ENCODE measurements around the gene MARCKSL1. TPM values are rescaled to one million over a fixed set of nuclear protein-coding genes. Genes with fewer than 3 reads are reported as not detected.

MARCKSL1 gene
- total and polyA plus RNA-seq, 7 experiments from 2014 or later = 22.2 to 222 (median 69.0) TPM

GRCh38 chr1:32329931-32330466, 6.0 kb downstream of the MARCKSL1 start:
- ATAC-seq = no peak
- Histone ChIP-seq H3K4me1 (ENCODE audit: control insufficient read depth in 2 of 2, insufficient read depth in 2 of 2, low read length in 2 of 2) (peaks cover 5 to 17% of the 10 kb centered on the region in 2 donors), H3K36me3 (ENCODE audit: control insufficient read depth in 2 of 3, insufficient read depth in 3 of 3, low read length in 3 of 3) (peaks cover 33 to 73% (median 33%) of the 10 kb centered on the region in 3 experiments), H3K4me3 (ENCODE audit: low read length) (no peak overlapping the region), H3K9me3 (ENCODE audit: control insufficient read depth in 2 of 3, low read length in 3 of 3) (no peaks in the 10 kb centered on the region), H3K27me3 (ENCODE audit: control insufficient read depth in 2 of 2, insufficient read depth in 2 of 2, low read length in 2 of 2) (no peaks in the 10 kb centered on the region), H3K27ac (ENCODE audit: low read depth, low read length) (peak overlapping the region; percentile 2)
- H3K27me3 Mint-ChIP-seq = no peaks in the 10 kb centered on the region
- peak overlapping the region; percentile 47 to 88 (median 72) for H3K27ac Mint-ChIP-seq
- peaks cover 19 to 42% (median 31%) of the 10 kb centered on the region in 7 donors for H3K4me1 Mint-ChIP-seq
- peaks cover 8 to 40% (median 28%) of the 10 kb centered on the region in 5 donors for H3K36me3 Mint-ChIP-seq
- CTCF ChIA-PET = no interaction called here
- intact Hi-C loops (cut with micrococcal nuclease) = no loop called here
- POLR2A ChIA-PET = interaction anchor here (1.0 to 4.8 kb wide), 4 partner anchors 8 to 65 kb away, joined by 3 to 50 read pairs (median 8); partner anchors contain the start of gene BSDC1
- no peak overlapping the region for H3K4me3 Mint-ChIP-seq
- no peak for DNase-seq
- no peaks in the 10 kb centered on the region for H3K9me3 Mint-ChIP-seq

GRCh38 chr1:32327204-32327603, 8.8 kb downstream of the MARCKSL1 start:
- peak overlapping the region in 3 of 9 donors; percentile 17 to 72 (median 59) for H3K27ac Mint-ChIP-seq
- DNase-seq = no peak

GRCh38 chr1:32321712-32322291, 14.2 kb downstream of the MARCKSL1 start:
- Histone ChIP-seq H3K4me3 (ENCODE audit: low read length) (peak overlapping the region; percentile 33), H3K4me1 (ENCODE audit: control insufficient read depth in 2 of 2, insufficient read depth in 2 of 2, low read length in 2 of 2) (peaks cover 33 to 46% of the 10 kb centered on the region in 2 donors), H3K36me3 (ENCODE audit: control insufficient read depth in 2 of 3, insufficient read depth in 3 of 3, low read length in 3 of 3) (peaks cover 1 to 35% (median 8%) of the 10 kb centered on the region in 3 experiments), H3K27ac (ENCODE audit: low read depth, low read length) (peak overlapping the region; percentile 58), H3K9me3 (ENCODE audit: control insufficient read depth in 2 of 3, low read length in 3 of 3) (no peaks in the 10 kb centered on the region), H3K27me3 (ENCODE audit: control insufficient read depth in 2 of 2, insufficient read depth in 2 of 2, low read length in 2 of 2) (no peaks in the 10 kb centered on the region)
- Mint-ChIP-seq H3K4me1 (peaks cover 27 to 69% (median 47%) of the 10 kb centered on the region in 7 donors), H3K9me3 (no peaks in the 10 kb centered on the region), H3K36me3 (peaks cover 2 to 20% (median 13%) of the 10 kb centered on the region in 5 donors), H3K27ac (peak overlapping the region; percentile 62 to 96 (median 94)), H3K4me3 (peak overlapping the region; percentile 58 to 85 (median 74)), H3K27me3 (no peaks in the 10 kb centered on the region)
- intact Hi-C loops (cut with micrococcal nuclease) = loop anchor here in 1 of 2 donors (1.0 to 2.0 kb wide), 4 partner anchors 13 to 71 kb away; partner anchors contain the start of genes HDAC1 and LCK
- ATAC-seq (peak; percentile 90), DNase-seq (peak in 7 of 9 donors; percentile 37 to 73 (median 57))
- CTCF ChIA-PET = interaction anchor here (0.6 to 2.3 kb wide), 14 partner anchors 11 to 106 kb away, joined by 3 to 12 read pairs (median 4); partner anchors contain the start of genes HDAC1 and LCK
- POLR2A ChIA-PET = interaction anchor here (0.5 to 6.0 kb wide), 34 partner anchors 10 to 308 kb away, joined by 3 to 78 read pairs (median 5); partner anchors contain the start of genes BSDC1, FAM167B, HDAC1 and KHDRBS1

More at GRCh38 chr1:32327204-32327603, 8.8 kb downstream of the MARCKSL1 start:
- no peak overlapping the region for H3K4me3 Mint-ChIP-seq
- Histone ChIP-seq H3K9me3 (ENCODE audit: control insufficient read depth in 2 of 3, low read length in 3 of 3) (no peaks in the 10 kb centered on the region), H3K27me3 (ENCODE audit: control insufficient read depth in 2 of 2, insufficient read depth in 2 of 2, low read length in 2 of 2) (no peaks in the 10 kb centered on the region), H3K4me1 (ENCODE audit: control insufficient read depth in 2 of 2, insufficient read depth in 2 of 2, low read length in 2 of 2) (peaks cover 10 to 24% of the 10 kb centered on the region in 2 donors), H3K36me3 (ENCODE audit: control insufficient read depth in 2 of 3, insufficient read depth in 3 of 3, low read length in 3 of 3) (peaks cover 27 to 72% (median 35%) of the 10 kb centered on the region in 3 experiments), H3K27ac (ENCODE audit: low read depth, low read length) (peak overlapping the region; percentile 6), H3K4me3 (ENCODE audit: low read length) (no peak overlapping the region)
- peaks cover 8 to 42% (median 33%) of the 10 kb centered on the region in 5 donors for H3K36me3 Mint-ChIP-seq
- CTCF ChIA-PET = no interaction called here
- H3K27me3 Mint-ChIP-seq = no peaks in the 10 kb centered on the region
- peaks cover 19 to 43% (median 35%) of the 10 kb centered on the region in 7 donors for H3K4me1 Mint-ChIP-seq
- H3K9me3 Mint-ChIP-seq = no peaks in the 10 kb centered on the region
- POLR2A ChIA-PET = interaction anchor here (1.6 to 1.7 kb wide), 2 partner anchors 10 to 24 kb away, joined by 4 to 7 read pairs; partner anchors contain the start of gene MARCKSL1
- intact Hi-C loops (cut with micrococcal nuclease) = no loop called here
- ATAC-seq = no peak

- no peak overlapping the region for H3K4me3 Mint-ChIP-seq
- DNase-seq = no peak
- ChIA-PET POLR2A (interaction anchor here (1.1 to 1.7 kb wide), 3 partner anchors 17 to 27 kb away, joined by 3 to 4 read pairs (median 3); partner anchors contain the start of gene MARCKSL1), CTCF (interaction anchor here (1.2 kb wide), 1 partner anchor 102 kb away, joined by 5 read pairs; no protein-coding TSS in a partner anchor)
- no peaks in the 10 kb centered on the region for H3K9me3 Mint-ChIP-seq
- no peaks in the 10 kb centered on the region for H3K27me3 Mint-ChIP-seq
- no peaks in the 10 kb centered on the region for H3K9me3 ChIP-seq (ENCODE audit: control insufficient read depth in 2 of 3, low read length in 3 of 3)
- H3K4me1 ChIP-seq (ENCODE audit: control insufficient read depth in 2 of 2, insufficient read depth in 2 of 2, low read length in 2 of 2) = peaks cover 33% of the 10 kb centered on the region in 2 donors
- peaks cover 29 to 63% (median 46%) of the 10 kb centered on the region in 7 donors for H3K4me1 Mint-ChIP-seq
- peak overlapping the region in 8 of 9 donors; percentile 33 to 88 (median 74) for H3K27ac Mint-ChIP-seq
- H3K36me3 ChIP-seq (ENCODE audit: control insufficient read depth in 2 of 3, insufficient read depth in 3 of 3, low read length in 3 of 3) = peaks cover 0 to 20% (median 5%) of the 10 kb centered on the region in 3 experiments
- ATAC-seq = no peak
- no peak overlapping the region for H3K4me3 ChIP-seq (ENCODE audit: low read length)
- H3K36me3 Mint-ChIP-seq = peaks cover 8 to 19% (median 10%) of the 10 kb centered on the region in 5 donors
- H3K27me3 ChIP-seq (ENCODE audit: control insufficient read depth in 2 of 2, insufficient read depth in 2 of 2, low read length in 2 of 2) = no peaks in the 10 kb centered on the region
- H3K27ac ChIP-seq (ENCODE audit: low read depth, low read length) = peak overlapping the region; percentile 40
- intact Hi-C loops (cut with micrococcal nuclease) = no loop called here
Measured at GRCh38 chr1:32318127-32318869, 17.7 kb downstream of the MARCKSL1 start.

- Histone ChIP-seq H3K9me3 (ENCODE audit: control insufficient read depth in 2 of 3, low read length in 3 of 3) (no peaks in the 10 kb centered on the region), H3K27ac (ENCODE audit: low read depth, low read length) (no peak overlapping the region), H3K36me3 (ENCODE audit: control insufficient read depth in 2 of 3, insufficient read depth in 3 of 3, low read length in 3 of 3) (peaks cover 0 to 20% (median 5%) of the 10 kb centered on the region in 3 experiments), H3K4me3 (ENCODE audit: low read length) (no peak overlapping the region), H3K4me1 (ENCODE audit: control insufficient read depth in 2 of 2, insufficient read depth in 2 of 2, low read length in 2 of 2) (peaks cover 20 to 24% of the 10 kb centered on the region in 2 donors), H3K27me3 (ENCODE audit: control insufficient read depth in 2 of 2, insufficient read depth in 2 of 2, low read length in 2 of 2) (no peaks in the 10 kb centered on the region)
- Mint-ChIP-seq H3K9me3 (no peaks in the 10 kb centered on the region), H3K36me3 (peaks cover 8 to 19% (median 10%) of the 10 kb centered on the region in 5 donors), H3K27me3 (no peaks in the 10 kb centered on the region), H3K27ac (peak overlapping the region in 8 of 9 donors; percentile 30 to 81 (median 58)), H3K4me3 (no peak overlapping the region), H3K4me1 (peaks cover 18 to 55% (median 39%) of the 10 kb centered on the region in 7 donors)
- DNase-seq (no peak), ATAC-seq (no peak)
- ChIA-PET POLR2A (interaction anchor here (0.7 to 1.7 kb wide), 4 partner anchors 16 to 89 kb away, joined by 3 to 4 read pairs (median 3); no protein-coding TSS in a partner anchor), CTCF (interaction anchor here (1.2 kb wide), 1 partner anchor 101 kb away, joined by 5 read pairs; no protein-coding TSS in a partner anchor)
- intact Hi-C loops (cut with micrococcal nuclease) = no loop called here
Measured at GRCh38 chr1:32316903-32317277, 19.1 kb downstream of the MARCKSL1 start.

Measured in naive thymus-derived CD4-positive, alpha-beta T cell (primary cell).